ACHN (cell line): ENCODE measurements around the gene FYN.

Experiments used
- DNase-seq: peaks from one replicate; pipeline ENCODE4 v3.0.0-alpha.2; 2015
- in situ Hi-C: cut with HindIII; loops from 2 replicates; pipeline ENCODE4 v1.10.0; 2017; ENCODE audit warnings: low sequenced_read_pairs, low pct_ligation_motif_present, low pct_unique_long_range_greater_than_20kb

Gene FYN

GRCh38 chr6:111767752-111768430 is 105.4 kb downstream of the FYN start:
- in situ Hi-C loops = no loop called here
- DNase-seq = no peak

- no peak for DNase-seq
- in situ Hi-C loops = no loop called here
These were observed 106.9 kb downstream of the FYN start for GRCh38 chr6:111766201-111766857.

- in situ Hi-C loops = no loop called here
- no peak for DNase-seq
These were observed 107.5 kb downstream of the FYN start for GRCh38 chr6:111765763-111766162.

DNA sequence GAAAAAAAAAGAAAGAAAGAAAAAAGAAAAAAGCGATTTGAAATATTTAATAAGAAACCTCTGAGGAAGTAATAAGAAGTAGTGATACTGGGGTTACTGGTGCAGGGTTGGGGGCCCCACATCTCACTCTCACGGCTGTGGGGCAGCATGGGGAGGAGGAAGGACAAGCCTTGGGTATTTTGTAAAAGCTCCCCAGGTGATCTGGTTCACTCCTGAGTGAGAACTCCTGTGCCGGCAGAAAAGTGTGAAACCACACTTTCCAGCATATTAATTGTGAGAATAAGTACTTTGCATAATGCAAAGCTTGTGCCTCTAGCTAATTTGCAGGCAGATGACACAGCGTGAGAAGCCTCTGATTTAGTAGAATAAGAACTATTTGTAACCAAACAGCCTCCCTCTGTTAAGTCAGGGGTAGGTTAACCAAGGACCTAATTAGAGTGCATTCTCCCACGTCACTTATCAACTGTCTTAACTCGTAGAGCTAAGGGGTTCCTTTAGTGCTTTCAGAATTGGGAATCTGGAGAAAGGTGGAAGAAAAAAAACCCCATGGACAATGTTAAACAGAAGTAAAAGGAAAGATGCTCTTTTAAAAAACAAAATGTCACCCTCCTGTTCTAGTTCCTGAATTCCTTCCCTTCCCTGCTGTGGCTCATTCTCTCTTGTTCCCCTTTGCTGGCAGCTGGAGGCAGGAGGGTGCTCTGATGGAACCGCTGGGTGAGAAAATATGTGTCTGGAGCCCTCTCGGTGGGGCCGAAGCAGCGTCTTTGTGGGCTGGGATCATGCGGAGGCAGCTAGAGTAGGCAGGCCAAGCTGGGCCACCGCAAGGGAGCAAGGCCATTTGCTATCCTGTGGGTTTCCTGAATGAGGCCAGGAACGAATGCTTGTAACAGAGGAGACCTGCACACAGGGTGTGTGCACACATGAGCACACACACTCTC is 108.7 kb downstream of the FYN start:
- in situ Hi-C loops = no loop called here
- no peak for DNase-seq

DNA sequence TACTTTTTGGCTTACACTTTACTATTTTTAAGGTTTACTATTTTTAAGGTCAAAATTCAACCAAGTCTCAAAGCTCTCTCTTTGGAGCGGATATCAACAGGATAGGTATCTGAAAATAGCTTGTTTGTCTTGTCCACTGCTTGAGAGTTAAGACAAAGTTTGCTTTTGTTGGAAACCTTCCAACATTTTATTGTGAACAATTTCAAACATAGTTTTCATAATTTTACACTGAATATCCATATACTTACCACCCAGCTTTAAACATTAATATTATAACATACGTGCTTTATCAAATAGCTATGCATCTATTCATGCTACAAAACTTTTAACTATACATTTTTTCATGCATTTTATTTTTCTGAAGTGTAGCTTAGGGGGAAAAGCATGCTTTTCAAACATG is 109.9 kb downstream of the FYN start:
- no peak for DNase-seq
- in situ Hi-C loops = no loop called here

GRCh38 chr6:111761783-111762312 is 111.4 kb downstream of the FYN start:
- in situ Hi-C loops = no loop called here
- no peak for DNase-seq

DNA sequence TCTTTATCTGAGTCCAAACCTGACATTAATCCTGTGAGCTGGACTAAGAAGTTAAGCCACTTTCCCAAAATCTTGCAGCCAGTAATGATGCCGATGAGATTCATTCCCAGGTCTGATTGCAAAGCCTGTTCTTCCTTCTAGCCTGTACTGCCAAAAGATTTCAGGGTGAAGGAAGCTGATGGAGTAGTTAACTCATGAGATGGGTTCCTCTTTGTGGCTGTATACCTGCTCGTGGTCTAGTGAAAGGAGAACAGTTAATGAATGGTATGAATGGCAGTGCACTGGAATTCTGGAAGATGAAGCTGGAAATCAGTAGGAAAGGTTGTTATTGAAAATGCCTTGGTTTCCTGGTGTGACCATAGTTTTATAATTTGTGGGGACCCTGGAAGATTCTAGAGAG is 112.0 kb downstream of the FYN start:
- in situ Hi-C loops = no loop called here
- no peak for DNase-seq

DNA sequence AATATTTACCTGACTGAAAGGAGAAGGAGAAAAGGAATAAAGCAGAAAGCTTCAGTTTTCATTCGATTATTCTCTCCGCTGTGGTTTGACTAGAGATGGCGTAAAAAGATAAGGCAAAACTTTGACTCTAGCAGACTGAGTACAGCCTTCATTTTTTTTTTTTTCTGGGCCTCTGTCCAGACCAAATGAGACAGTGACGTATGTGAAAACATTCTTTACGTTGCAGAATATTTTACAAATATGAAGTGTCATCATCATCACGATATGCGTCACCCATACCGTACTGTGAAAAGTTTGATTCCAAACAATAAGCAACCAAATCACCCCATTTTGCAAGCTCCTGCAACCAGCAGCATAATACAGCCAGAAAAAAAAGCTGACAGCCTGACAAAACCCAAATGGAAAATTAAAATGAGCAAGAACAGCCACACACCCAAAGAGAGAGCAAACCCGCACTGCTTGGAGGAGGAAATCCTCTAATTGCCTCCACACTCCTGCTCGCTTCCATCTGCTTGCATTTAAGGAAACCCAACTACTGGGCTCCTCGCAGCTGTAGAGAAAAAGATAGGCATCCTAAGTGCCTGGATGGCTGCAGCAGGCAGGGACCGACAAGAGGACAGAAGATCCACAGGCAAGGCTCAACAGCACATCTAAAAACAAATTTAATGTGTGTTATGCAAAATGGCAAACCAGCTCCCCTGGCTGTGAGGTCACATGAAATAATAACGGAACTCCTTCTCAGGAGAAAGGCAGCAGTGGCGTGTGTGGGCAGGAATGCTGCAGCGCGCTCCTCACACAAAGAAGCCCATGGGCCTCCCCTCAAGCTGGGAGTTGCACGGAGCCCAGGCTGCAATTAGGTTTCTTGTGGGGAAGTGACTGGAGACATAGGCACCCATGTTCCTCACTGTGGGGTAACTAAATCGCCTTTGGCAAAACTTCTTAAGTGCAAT is 113.1 kb downstream of the FYN start:
- in situ Hi-C loops = no loop called here
- DNase-seq = no peak

- in situ Hi-C loops = no loop called here
- DNase-seq = no peak
These were observed 113.9 kb downstream of the FYN start for GRCh38 chr6:111759331-111759835.

GRCh38 chr6:111758608-111759329 is 114.5 kb downstream of the FYN start:
- in situ Hi-C loops = no loop called here
- DNase-seq = no peak

GRCh38 chr6:111757342-111757741 is 115.9 kb downstream of the FYN start:
- no peak for DNase-seq
- in situ Hi-C loops = no loop called here

DNA sequence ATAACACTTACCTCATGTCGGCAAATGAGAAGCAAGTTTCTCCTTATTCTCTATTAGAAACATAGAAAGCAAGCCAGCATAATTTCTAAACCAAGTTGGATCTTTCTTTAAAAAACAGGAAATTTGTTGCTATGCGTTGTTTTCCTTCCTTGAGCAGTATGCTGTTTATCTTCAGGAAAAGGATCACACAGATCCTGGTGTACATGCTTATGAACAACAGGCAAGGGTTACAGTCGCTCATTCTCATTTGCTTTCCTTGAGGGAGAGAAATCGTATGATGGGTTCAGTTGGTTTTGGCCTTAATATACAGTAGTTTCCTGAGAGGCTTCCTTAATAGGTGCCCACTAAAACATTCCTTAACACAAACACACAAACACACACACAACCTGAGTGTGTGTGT is 118.8 kb downstream of the FYN start:
- DNase-seq = no peak
- in situ Hi-C loops = no loop called here

DNA sequence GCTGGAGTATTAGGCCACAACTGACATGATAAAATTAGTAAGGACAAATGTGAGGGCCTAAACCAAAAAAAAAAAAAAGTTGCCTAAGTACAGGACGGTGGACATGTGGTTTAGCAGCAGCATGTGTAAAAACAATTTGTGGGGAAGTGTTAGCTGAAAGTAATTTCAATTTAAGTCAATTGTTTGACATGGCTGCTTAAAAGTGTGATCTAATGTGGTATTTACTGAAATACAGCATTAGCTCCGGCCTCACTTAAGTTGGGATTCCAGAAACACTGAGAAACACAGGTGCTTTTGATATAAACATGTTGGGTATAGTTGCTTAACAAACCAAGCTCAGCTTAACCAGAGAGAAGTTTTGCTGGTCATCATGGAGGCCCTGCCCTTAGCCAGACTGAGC is 119.7 kb downstream of the FYN start:
- in situ Hi-C loops = no loop called here

DNA sequence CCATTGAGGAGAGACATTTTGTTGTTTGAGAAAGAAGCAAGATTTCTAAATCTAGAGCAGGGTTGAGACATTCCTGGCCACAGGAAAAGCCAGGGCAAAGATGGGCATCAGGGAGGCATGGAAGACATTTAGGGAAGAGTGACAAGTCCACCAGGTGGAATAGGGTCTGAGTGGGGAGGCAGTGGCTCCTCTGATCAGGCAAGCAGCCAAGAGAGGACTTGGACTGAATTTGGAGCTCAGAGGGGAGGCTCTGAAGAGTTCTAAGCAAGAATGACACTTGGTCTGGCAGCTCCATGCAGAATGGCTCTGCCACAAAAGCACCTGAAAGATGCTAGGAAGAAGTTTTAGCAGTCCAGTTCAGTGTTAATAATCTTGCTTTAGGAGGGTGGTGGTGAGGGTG is 120.8 kb downstream of the FYN start:
- in situ Hi-C loops = no loop called here
- DNase-seq = no peak

More for the DNA sequence above, 119.7 kb downstream of the FYN start:
- DNase-seq = no peak

DNA sequence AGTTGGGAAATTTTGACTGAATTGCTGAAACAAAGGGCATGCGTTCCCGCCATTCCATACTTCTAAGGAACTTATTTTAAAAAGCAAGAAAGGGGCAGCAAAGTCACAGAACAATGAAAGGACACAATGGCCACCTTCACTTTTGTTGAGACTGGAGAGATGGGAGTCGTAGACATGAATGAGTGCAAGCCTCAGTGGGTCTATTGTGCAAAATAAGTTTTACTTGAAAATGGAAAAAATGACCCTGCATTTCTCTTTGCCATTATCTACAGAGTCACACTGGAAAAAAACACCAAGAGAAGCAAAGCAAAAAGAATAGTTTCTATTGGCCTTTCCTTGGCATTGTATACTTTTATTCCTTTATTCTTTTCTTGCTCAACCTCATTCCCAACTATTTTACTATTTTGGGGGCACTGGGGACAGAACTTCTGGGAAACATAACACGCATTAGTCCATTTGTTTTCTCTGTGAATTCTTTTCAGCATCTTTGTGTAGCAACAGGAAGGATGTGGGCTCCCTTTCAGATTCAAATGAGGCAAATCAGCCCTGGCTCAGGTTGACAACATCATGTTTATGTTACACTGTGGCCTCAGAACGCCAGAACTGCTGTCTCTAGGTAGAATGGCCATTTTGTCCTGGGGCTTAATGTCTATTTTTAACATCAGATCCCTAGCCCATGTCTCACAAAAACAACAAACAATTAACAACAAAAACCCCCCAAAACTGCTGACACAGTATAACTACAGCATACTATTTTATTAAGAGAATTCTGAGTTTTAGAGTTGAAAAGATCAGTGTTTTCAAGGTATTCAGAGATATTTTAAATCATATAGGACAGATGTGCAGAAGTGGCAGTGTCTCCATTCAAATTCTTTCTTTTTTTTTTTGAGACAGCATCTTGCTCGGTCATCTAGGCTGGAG is 122.2 kb downstream of the FYN start:
- in situ Hi-C loops = no loop called here
- DNase-seq = no peak

GRCh38 chr6:111750153-111750552 is 123.1 kb downstream of the FYN start:
- in situ Hi-C loops = no loop called here
- DNase-seq = no peak
